ENCODE results near the gene GLT8D1.

Gene GLT8D1

DNA sequence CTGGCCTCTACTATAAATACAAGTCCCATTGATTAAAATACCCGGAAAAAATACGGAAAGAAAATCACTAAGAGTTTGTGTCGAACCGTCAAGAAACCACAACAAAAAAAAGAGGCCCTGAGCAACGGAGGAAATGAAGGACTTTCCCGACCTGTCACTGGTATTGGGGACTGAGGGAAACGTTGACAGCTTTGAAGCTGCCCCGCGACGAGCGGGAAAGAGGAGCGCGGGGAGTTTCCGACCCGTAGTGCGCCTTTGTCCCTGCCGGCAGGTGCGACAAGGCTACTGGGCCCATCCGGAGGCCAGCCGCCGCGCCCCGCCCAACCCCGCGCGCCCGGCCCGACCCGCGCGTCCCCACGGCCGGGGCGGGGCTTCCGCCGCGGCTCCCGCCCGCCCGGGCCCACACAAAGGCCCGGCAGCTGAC, 20.3 kb downstream of the GLT8D1 start:
- H3K4me1 ChIP-seq (ENCODE audit: insufficient read depth, poor library complexity, severe bottlenecking) = peaks cover 19% of the 10 kb centered on the region
- peak overlapping the region; percentile 65 for H3K27ac ChIP-seq (ENCODE audit: poor library complexity, severe bottlenecking)
- DNase-seq (ENCODE audit: low spot score) (no peak), ATAC-seq (ENCODE audit: low read depth) (peak; percentile 75)
- H3K4me3 ChIP-seq (ENCODE audit: severe bottlenecking) = peak overlapping the region; percentile 84
- no peak for TF ChIP-seq CTCF (IDR thresholded peaks at IDR 0.05; ENCODE audit: poor library complexity, severe bottlenecking)
- H3K27me3 ChIP-seq (ENCODE audit: insufficient read depth, poor library complexity, severe bottlenecking) = no peaks in the 10 kb centered on the region
- no peaks in the 10 kb centered on the region for H3K9me3 ChIP-seq (ENCODE audit: severe bottlenecking)
- peaks cover 60% of the 10 kb centered on the region for H3K36me3 ChIP-seq (ENCODE audit: low read depth)

DNA sequence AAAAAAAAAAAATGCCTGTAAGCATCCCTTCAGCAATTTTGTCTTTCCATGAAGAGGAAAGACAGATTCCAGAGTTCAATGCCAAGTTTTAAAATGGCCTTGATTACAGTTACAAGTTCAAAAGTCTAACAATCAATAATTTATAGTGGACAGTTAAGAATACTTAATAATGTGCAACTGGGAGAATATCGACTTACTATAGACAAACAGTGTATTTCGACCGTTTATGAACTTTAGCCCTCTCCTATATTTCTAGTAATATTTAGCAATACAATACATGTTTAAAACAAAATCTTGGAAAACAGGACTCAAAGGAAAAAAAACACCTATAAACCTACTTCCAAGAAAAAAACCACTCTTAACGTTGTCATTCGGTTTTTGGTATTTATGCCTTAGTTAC, 21.4 kb downstream of the GLT8D1 start:
- H3K27ac ChIP-seq (ENCODE audit: poor library complexity, severe bottlenecking) = peak overlapping the region; percentile 65
- ATAC-seq (ENCODE audit: low read depth) (no peak), DNase-seq (ENCODE audit: low spot score) (no peak)
- TF ChIP-seq CTCF (IDR thresholded peaks at IDR 0.05; ENCODE audit: poor library complexity, severe bottlenecking) = no peak
- peak overlapping the region; percentile 84 for H3K4me3 ChIP-seq (ENCODE audit: severe bottlenecking)
- no peaks in the 10 kb centered on the region for H3K9me3 ChIP-seq (ENCODE audit: severe bottlenecking)
- H3K4me1 ChIP-seq (ENCODE audit: insufficient read depth, poor library complexity, severe bottlenecking) = peaks cover 19% of the 10 kb centered on the region
- peaks cover 57% of the 10 kb centered on the region for H3K36me3 ChIP-seq (ENCODE audit: low read depth)
- H3K27me3 ChIP-seq (ENCODE audit: insufficient read depth, poor library complexity, severe bottlenecking) = no peaks in the 10 kb centered on the region

GRCh38 chr3:52683611-52684010, 22.0 kb downstream of the GLT8D1 start:
- no peak for ATAC-seq (ENCODE audit: low read depth)

DNA sequence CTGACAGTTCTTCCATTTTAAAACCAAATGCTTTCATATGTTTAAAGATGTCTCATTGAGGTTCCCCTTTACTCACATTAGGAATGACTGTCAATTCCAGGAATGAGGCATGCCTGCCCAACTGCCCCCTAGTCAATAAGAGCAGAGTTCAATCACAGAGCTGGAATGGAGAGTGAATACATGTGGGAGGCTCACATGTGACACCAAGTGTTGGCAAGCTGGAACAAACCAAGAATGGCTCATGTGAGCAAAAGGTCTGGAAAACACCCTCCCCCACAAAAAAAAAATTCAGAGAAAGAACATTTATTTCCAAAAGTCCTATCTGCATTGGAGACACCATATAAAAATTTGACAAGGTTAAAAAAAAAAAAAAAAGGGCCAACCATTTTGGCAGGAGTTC, 23.6 kb downstream of the GLT8D1 start:
- no peaks in the 10 kb centered on the region for H3K9me3 ChIP-seq (ENCODE audit: severe bottlenecking)
- peaks cover 11% of the 10 kb centered on the region for H3K4me1 ChIP-seq (ENCODE audit: insufficient read depth, poor library complexity, severe bottlenecking)
- DNase-seq (ENCODE audit: low spot score) (no peak), ATAC-seq (ENCODE audit: low read depth) (peak; percentile 46)
- peak overlapping the region; percentile 18 for H3K27ac ChIP-seq (ENCODE audit: poor library complexity, severe bottlenecking)
- no peak overlapping the region for H3K4me3 ChIP-seq (ENCODE audit: severe bottlenecking)
- TF ChIP-seq CTCF (IDR thresholded peaks at IDR 0.05; ENCODE audit: poor library complexity, severe bottlenecking) = peak; percentile 59
- H3K36me3 ChIP-seq (ENCODE audit: low read depth) = peaks cover 54% of the 10 kb centered on the region
- H3K27me3 ChIP-seq (ENCODE audit: insufficient read depth, poor library complexity, severe bottlenecking) = no peaks in the 10 kb centered on the region

More at GRCh38 chr3:52683611-52684010, 22.0 kb downstream of the GLT8D1 start:
- Histone ChIP-seq H3K4me1 (ENCODE audit: insufficient read depth, poor library complexity, severe bottlenecking) (peaks cover 18% of the 10 kb centered on the region), H3K27me3 (ENCODE audit: insufficient read depth, poor library complexity, severe bottlenecking) (no peaks in the 10 kb centered on the region), H3K27ac (ENCODE audit: poor library complexity, severe bottlenecking) (no peak overlapping the region), H3K4me3 (ENCODE audit: severe bottlenecking) (no peak overlapping the region), H3K36me3 (ENCODE audit: low read depth) (peaks cover 57% of the 10 kb centered on the region), H3K9me3 (ENCODE audit: severe bottlenecking) (no peaks in the 10 kb centered on the region)
- TF ChIP-seq CTCF (IDR thresholded peaks at IDR 0.05; ENCODE audit: poor library complexity, severe bottlenecking) = no peak
- DNase-seq (ENCODE audit: low spot score) = no peak

GRCh38 chr3:52681596-52681995, 24.0 kb downstream of the GLT8D1 start:
- peak overlapping the region; percentile 18 for H3K27ac ChIP-seq (ENCODE audit: poor library complexity, severe bottlenecking)
- no peak for TF ChIP-seq CTCF (IDR thresholded peaks at IDR 0.05; ENCODE audit: poor library complexity, severe bottlenecking)
- H3K9me3 ChIP-seq (ENCODE audit: severe bottlenecking) = no peaks in the 10 kb centered on the region
- H3K27me3 ChIP-seq (ENCODE audit: insufficient read depth, poor library complexity, severe bottlenecking) = no peaks in the 10 kb centered on the region
- no peak for ATAC-seq (ENCODE audit: low read depth)
- H3K4me3 ChIP-seq (ENCODE audit: severe bottlenecking) = no peak overlapping the region
- H3K36me3 ChIP-seq (ENCODE audit: low read depth) = peaks cover 54% of the 10 kb centered on the region
- DNase-seq (ENCODE audit: low spot score) = no peak
- H3K4me1 ChIP-seq (ENCODE audit: insufficient read depth, poor library complexity, severe bottlenecking) = peaks cover 7% of the 10 kb centered on the region

Measured in RWPE2 (cell line).